Activated CD8-positive, alpha-beta memory T cell treated with anti-CD3 and anti-CD28 coated beads, Interleukin-2, amount 10 ng/mL, durations not matched to agents 7 days and 5 days (primary cell): ENCODE measurements around the gene P2RY14. TPM values are rescaled to one million over a fixed set of nuclear protein-coding genes. Genes with fewer than 3 reads are reported as not detected.

Experiments used
- ATAC-seq: fragments of 150-1000 bp; cut with Tn5 transposase; one replicate; pipeline ENCODE4 v1.10.0; 2021; ENCODE audit warnings: moderate library complexity
- CTCF ChIA-PET: fragments of 350-600 bp; sonication (Branson Sonifier 250); formaldehyde crosslinking; loops from one replicate; lab custom pipeline; 2021; ENCODE audit warnings: antibody characterized with exemption; lab: Charles Lee
- DNase-seq: peaks from one replicate; pipeline ENCODE4 v3.0.0-alpha.2; 2020
- H3K27ac Mint-ChIP-seq: one replicate; pipeline ENCODE4 v1.8.0; 2021; ENCODE audit warnings: mild to moderate bottlenecking, mixed read lengths
- H3K27me3 Mint-ChIP-seq: one replicate; pipeline ENCODE4 v1.8.0; 2021; ENCODE audit warnings: mixed read lengths
- H3K36me3 Mint-ChIP-seq: one replicate; pipeline ENCODE4 v1.8.0; 2021; ENCODE audit warnings: mild to moderate bottlenecking, mixed read lengths
- H3K4me1 Mint-ChIP-seq: one replicate; pipeline ENCODE4 v1.8.0; 2021; ENCODE audit warnings: mixed read lengths
- H3K4me3 Mint-ChIP-seq: one replicate; pipeline ENCODE4 v1.8.0; 2021; ENCODE audit warnings: mild to moderate bottlenecking, moderate library complexity, mixed read lengths
- H3K9me3 Mint-ChIP-seq: one replicate; pipeline ENCODE4 v1.8.0; 2022; ENCODE audit warnings: low read depth, mixed read lengths
- total RNA-seq, 2 experiments: library from RNA; stranded (reverse); gene quantifications; one replicate each; pipeline ENCODE4 v1.2.3, GENCODE V29; 2021

P2RY14 gene
- total RNA-seq, result 1 to 10 TPM; 2.2 to 4.7 TPM

DNA sequence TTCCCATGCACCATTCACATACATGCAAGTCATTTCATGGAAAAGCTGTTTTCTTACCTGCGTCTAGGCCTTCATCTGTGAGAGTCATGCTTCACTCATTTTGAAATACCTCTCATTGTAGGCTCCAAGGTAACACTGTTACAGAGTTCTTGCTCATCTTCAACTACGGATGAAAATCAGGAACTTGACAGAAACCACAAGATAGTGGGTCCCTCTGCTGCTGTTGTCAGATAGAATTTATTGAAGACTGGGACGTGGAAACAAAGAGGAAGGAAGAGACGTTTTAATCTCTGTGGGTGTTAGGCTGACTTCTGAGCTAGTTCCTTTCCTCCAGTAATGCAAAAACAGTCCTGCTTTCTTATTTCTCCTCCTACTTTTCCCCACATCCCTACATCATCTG lies at the start of gene P2RY14:
Gene P2RY14, minus strand, starts transcription at position 313 of the 400 bp plus-strand sequence. CDS start 64,226 bp downstream, outside the sequence.
- no peaks in the 10 kb centered on the region for H3K27me3 Mint-ChIP-seq
- peak within 1 kb of the TSS; percentile 57 for H3K4me3 Mint-ChIP-seq
- peaks cover 66% of the 10 kb centered on the region for H3K4me1 Mint-ChIP-seq
- DNase-seq, result no peak
- no peaks in the 10 kb centered on the region for H3K9me3 Mint-ChIP-seq
- peak within 1 kb of the TSS; percentile 80 for H3K27ac Mint-ChIP-seq
- CTCF ChIA-PET, result interaction anchor here (0.7 to 9.6 kb wide), 12 partner anchors 10 to 131 kb away, joined by 3 to 222 read pairs (median 4); partner anchors contain the start of gene GPR171
- peaks cover 3% of the 10 kb centered on the region for H3K36me3 Mint-ChIP-seq
- ATAC-seq, result peak; percentile 10

GRCh38 chr3:151327571-151328198 lies 49.3 kb upstream of the P2RY14 start:
- Mint-ChIP-seq H3K4me1 (peaks cover 12% of the 10 kb centered on the region), H3K9me3 (no peaks in the 10 kb centered on the region), H3K27ac (no peak overlapping the region), H3K4me3 (no peak overlapping the region), H3K27me3 (peaks cover 2% of the 10 kb centered on the region), H3K36me3 (no peaks in the 10 kb centered on the region)
- no peak for DNase-seq
- no peak for ATAC-seq
- CTCF ChIA-PET, result interaction anchor here (0.7 to 3.4 kb wide), 19 partner anchors 9 to 300 kb away, joined by 3 to 15 read pairs (median 5); partner anchors contain the start of gene GPR87

- ATAC-seq (no peak), DNase-seq (no peak)
- CTCF ChIA-PET, result no interaction called here
- Mint-ChIP-seq H3K27ac (no peak overlapping the region), H3K4me3 (no peak overlapping the region), H3K4me1 (peaks cover 25% of the 10 kb centered on the region), H3K36me3 (peaks cover 3% of the 10 kb centered on the region), H3K27me3 (no peaks in the 10 kb centered on the region), H3K9me3 (no peaks in the 10 kb centered on the region)
Observed at GRCh38 chr3:151322511-151322910, 44.2 kb upstream of the P2RY14 start.

DNA sequence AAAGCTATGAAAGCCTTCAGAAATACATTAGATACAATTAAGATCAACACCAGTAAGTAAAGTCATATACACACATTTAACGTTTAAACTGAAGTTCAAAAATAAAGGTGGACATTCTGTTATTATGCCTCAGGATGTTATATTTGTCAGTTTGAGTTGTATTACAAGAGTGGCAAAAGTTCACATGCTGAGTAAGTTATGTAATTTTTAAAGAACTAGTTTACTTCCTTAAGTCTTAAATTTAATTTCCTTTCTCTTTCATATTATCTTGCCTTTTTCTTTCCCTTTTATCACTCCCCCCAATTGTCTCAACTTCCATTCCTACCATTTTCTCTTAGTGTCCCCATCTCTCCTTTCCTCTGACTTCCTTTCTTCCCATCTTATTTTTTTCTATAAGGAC lies 43.2 kb upstream of the P2RY14 start:
- CTCF ChIA-PET, result interaction anchor here (0.8 to 1.9 kb wide), 3 partner anchors 17 to 94 kb away, joined by 3 to 7 read pairs (median 3); no protein-coding TSS in a partner anchor
- peaks cover 28% of the 10 kb centered on the region for H3K4me1 Mint-ChIP-seq
- H3K4me3 Mint-ChIP-seq, result no peak overlapping the region
- DNase-seq (no peak), ATAC-seq (no peak)
- no peaks in the 10 kb centered on the region for H3K27me3 Mint-ChIP-seq
- no peaks in the 10 kb centered on the region for H3K9me3 Mint-ChIP-seq
- peaks cover 3% of the 10 kb centered on the region for H3K36me3 Mint-ChIP-seq
- H3K27ac Mint-ChIP-seq, result no peak overlapping the region

GRCh38 chr3:151320131-151320530 lies 41.8 kb upstream of the P2RY14 start:
- Mint-ChIP-seq H3K4me3 (no peak overlapping the region), H3K27me3 (no peaks in the 10 kb centered on the region), H3K36me3 (peaks cover 3% of the 10 kb centered on the region), H3K9me3 (no peaks in the 10 kb centered on the region), H3K4me1 (peaks cover 39% of the 10 kb centered on the region), H3K27ac (no peak overlapping the region)
- CTCF ChIA-PET, result interaction anchor here (1.9 kb wide), 1 partner anchor 92 kb away, joined by 7 read pairs; no protein-coding TSS in a partner anchor
- no peak for ATAC-seq
- DNase-seq, result no peak

GRCh38 chr3:151319628-151320027 lies 41.3 kb upstream of the P2RY14 start:
- H3K36me3 Mint-ChIP-seq, result peaks cover 3% of the 10 kb centered on the region
- no peaks in the 10 kb centered on the region for H3K9me3 Mint-ChIP-seq
- H3K4me1 Mint-ChIP-seq, result peaks cover 42% of the 10 kb centered on the region
- no peak for ATAC-seq
- no peak overlapping the region for H3K4me3 Mint-ChIP-seq
- CTCF ChIA-PET, result interaction anchor here (1.2 kb wide), 1 partner anchor 9 kb away, joined by 3 read pairs; no protein-coding TSS in a partner anchor
- no peak for DNase-seq
- peak overlapping the region; percentile 20 for H3K27ac Mint-ChIP-seq
- H3K27me3 Mint-ChIP-seq, result no peaks in the 10 kb centered on the region

DNA sequence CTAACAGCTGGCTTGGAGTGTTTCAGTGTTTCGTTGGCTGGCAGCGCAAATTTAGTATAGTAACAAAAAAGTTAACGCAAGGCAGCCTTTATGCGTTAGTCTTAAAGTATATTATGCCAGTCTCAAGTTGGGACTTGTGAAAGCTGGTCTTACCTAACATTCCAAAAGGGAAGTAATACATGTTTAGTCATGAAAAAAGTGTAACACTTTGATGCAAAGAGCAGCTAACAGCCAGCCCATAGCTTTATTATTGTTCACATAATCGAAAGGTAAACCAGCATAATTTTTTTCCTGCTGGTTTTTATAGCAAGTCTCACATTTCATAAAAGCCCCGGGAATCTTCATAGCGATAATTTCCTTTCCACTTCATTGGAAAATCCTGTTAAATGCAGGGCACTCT lies 40.6 kb upstream of the P2RY14 start:
- Mint-ChIP-seq H3K27ac (no peak overlapping the region), H3K4me1 (peaks cover 42% of the 10 kb centered on the region)
- CTCF ChIA-PET, result interaction anchor here (1.2 kb wide), 1 partner anchor 9 kb away, joined by 3 read pairs; no protein-coding TSS in a partner anchor

GRCh38 chr3:151318313-151318712 lies 40.0 kb upstream of the P2RY14 start:
- Mint-ChIP-seq H3K4me3 (no peak overlapping the region), H3K27ac (no peak overlapping the region)
- no peak for ATAC-seq

More for the DNA sequence above, 40.6 kb upstream of the P2RY14 start:
- Mint-ChIP-seq H3K4me3 (no peak overlapping the region), H3K27me3 (no peaks in the 10 kb centered on the region), H3K36me3 (peaks cover 3% of the 10 kb centered on the region), H3K9me3 (no peaks in the 10 kb centered on the region)
- ATAC-seq (no peak), DNase-seq (no peak)

GRCh38 chr3:151316267-151316991 lies 38.1 kb upstream of the P2RY14 start, which contains the start of gene GPR87:
TSS of gene GPR87 (minus strand) at chr3:151316820. CDS start at chr3:151300100, 16,720 bp downstream.
- CTCF ChIA-PET, result interaction anchor here (1.3 to 1.5 kb wide), 4 partner anchors 9 to 12 kb away, joined by 4 to 9 read pairs (median 6); no protein-coding TSS in a partner anchor
- H3K4me3 Mint-ChIP-seq, result peak within 1 kb of the TSS; percentile 43
- no peaks in the 10 kb centered on the region for H3K9me3 Mint-ChIP-seq
- peak; percentile 49 for DNase-seq
- peaks cover 41% of the 10 kb centered on the region for H3K4me1 Mint-ChIP-seq
- H3K27me3 Mint-ChIP-seq, result no peaks in the 10 kb centered on the region
- no peaks in the 10 kb centered on the region for H3K36me3 Mint-ChIP-seq
- H3K27ac Mint-ChIP-seq, result peak within 1 kb of the TSS; percentile 73
- ATAC-seq, result peak; percentile 78

More at GRCh38 chr3:151318313-151318712, 40.0 kb upstream of the P2RY14 start:
- CTCF ChIA-PET, result interaction anchor here (1.2 kb wide), 1 partner anchor 10 kb away, joined by 3 read pairs; no protein-coding TSS in a partner anchor
- no peak for DNase-seq
- H3K9me3 Mint-ChIP-seq, result no peaks in the 10 kb centered on the region
- no peaks in the 10 kb centered on the region for H3K27me3 Mint-ChIP-seq
- peaks cover 3% of the 10 kb centered on the region for H3K36me3 Mint-ChIP-seq
- peaks cover 42% of the 10 kb centered on the region for H3K4me1 Mint-ChIP-seq

GRCh38 chr3:151315846-151316245 lies 37.5 kb upstream of the P2RY14 start:
- CTCF ChIA-PET, result interaction anchor here (1.3 to 1.5 kb wide), 4 partner anchors 8 to 12 kb away, joined by 4 to 9 read pairs (median 6); no protein-coding TSS in a partner anchor
- ATAC-seq (no peak), DNase-seq (no peak)
- H3K4me3 Mint-ChIP-seq, result peak overlapping the region; percentile 43
- H3K36me3 Mint-ChIP-seq, result no peaks in the 10 kb centered on the region
- peak overlapping the region; percentile 73 for H3K27ac Mint-ChIP-seq
- no peaks in the 10 kb centered on the region for H3K9me3 Mint-ChIP-seq
- no peaks in the 10 kb centered on the region for H3K27me3 Mint-ChIP-seq
- peaks cover 41% of the 10 kb centered on the region for H3K4me1 Mint-ChIP-seq

DNA sequence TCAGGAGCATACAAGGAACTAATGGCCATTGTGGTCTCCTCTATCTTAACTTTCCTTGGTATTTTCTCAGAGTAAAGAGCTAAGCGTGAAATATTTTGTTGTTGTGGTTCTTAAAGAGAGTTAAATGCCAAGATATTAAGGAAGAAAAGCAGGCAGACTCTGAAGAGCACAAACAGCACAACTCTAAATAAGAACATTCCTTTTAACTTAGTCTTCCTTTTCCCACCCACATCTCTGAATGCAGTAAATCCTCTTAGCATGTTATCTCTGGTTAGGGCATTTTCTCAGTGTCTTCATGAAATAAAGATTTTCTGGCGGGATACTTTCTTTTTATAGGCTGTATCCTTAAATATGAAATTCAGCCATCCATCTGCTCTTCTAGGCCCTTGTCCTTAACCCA lies 36.8 kb upstream of the P2RY14 start:
- H3K4me3 Mint-ChIP-seq, result peak overlapping the region; percentile 18
- H3K27ac Mint-ChIP-seq, result peak overlapping the region; percentile 27
- H3K36me3 Mint-ChIP-seq, result no peaks in the 10 kb centered on the region
- no peaks in the 10 kb centered on the region for H3K27me3 Mint-ChIP-seq
- DNase-seq (no peak), ATAC-seq (no peak)
- H3K4me1 Mint-ChIP-seq, result peaks cover 35% of the 10 kb centered on the region
- CTCF ChIA-PET, result interaction anchor here (1.6 to 1.8 kb wide), 2 partner anchors 10 to 12 kb away, joined by 5 read pairs; no protein-coding TSS in a partner anchor
- no peaks in the 10 kb centered on the region for H3K9me3 Mint-ChIP-seq

GRCh38 chr3:151314593-151314992 lies 36.3 kb upstream of the P2RY14 start:
- H3K27me3 Mint-ChIP-seq, result no peaks in the 10 kb centered on the region
- CTCF ChIA-PET, result interaction anchor here (1.6 to 1.8 kb wide), 2 partner anchors 9 to 13 kb away, joined by 5 read pairs; no protein-coding TSS in a partner anchor
- no peaks in the 10 kb centered on the region for H3K36me3 Mint-ChIP-seq
- ATAC-seq (no peak), DNase-seq (no peak)
- no peaks in the 10 kb centered on the region for H3K9me3 Mint-ChIP-seq
- peaks cover 30% of the 10 kb centered on the region for H3K4me1 Mint-ChIP-seq
- no peak overlapping the region for H3K27ac Mint-ChIP-seq
- no peak overlapping the region for H3K4me3 Mint-ChIP-seq

GRCh38 chr3:151314137-151314536 lies 35.8 kb upstream of the P2RY14 start:
- no peaks in the 10 kb centered on the region for H3K36me3 Mint-ChIP-seq
- ATAC-seq, result no peak
- H3K27ac Mint-ChIP-seq, result no peak overlapping the region
- no peak overlapping the region for H3K4me3 Mint-ChIP-seq
- peaks cover 32% of the 10 kb centered on the region for H3K4me1 Mint-ChIP-seq
- H3K27me3 Mint-ChIP-seq, result no peaks in the 10 kb centered on the region
- no peaks in the 10 kb centered on the region for H3K9me3 Mint-ChIP-seq
- DNase-seq, result no peak
- CTCF ChIA-PET, result interaction anchor here (0.6 to 1.8 kb wide), 4 partner anchors 9 to 107 kb away, joined by 3 to 5 read pairs (median 4); no protein-coding TSS in a partner anchor
